GM10266 (cell line): ENCODE results near the gene CSNK1A1L.
"Not testable (repeated sequence)": the region's sequence is repeated elsewhere in the genome, so short reads cannot be mapped to it uniquely, and the experiment has no call there.

Source experiments
- DNase-seq: peaks from one replicate; pipeline ENCODE4 v3.0.0; 2012; ENCODE audit errors: extremely low spot score
- CTCF ChIP-seq: IDR thresholded peaks from 2 replicates; pipeline ENCODE4 v1.5.1; 2012; ENCODE audit warnings: mild to moderate bottlenecking, low read depth; ENCODE audit not compliant: control insufficient read depth, insufficient read depth; ENCODE audit errors: missing control alignments

The CSNK1A1L gene

GRCh38 chr13:37069597-37070103 is 35.8 kb downstream of the CSNK1A1L start:
- no peak for TF ChIP-seq CTCF
- no peak for DNase-seq

GRCh38 chr13:37068962-37069361 is 36.5 kb downstream of the CSNK1A1L start:
- peak; percentile 26 for TF ChIP-seq CTCF
- DNase-seq: no peak

GRCh38 chr13:37067874-37068273 is 37.6 kb downstream of the CSNK1A1L start:
- DNase-seq: no peak
- TF ChIP-seq CTCF: no peak

- DNase-seq: no peak
- no peak for TF ChIP-seq CTCF
Observed at GRCh38 chr13:37065890-37066526, 39.5 kb downstream of the CSNK1A1L start.

- TF ChIP-seq CTCF: no peak
- no peak for DNase-seq
Observed at GRCh38 chr13:37059848-37060192, 45.6 kb downstream of the CSNK1A1L start.

GRCh38 chr13:37058910-37059847 is 46.3 kb downstream of the CSNK1A1L start, which contains the start of gene SUPT20H:
Gene SUPT20H, minus strand, starts transcription at chr13:37059688. Its CDS starts 8,198 bp downstream, at chr13:37051490.
- peak; percentile 93 for DNase-seq
- TF ChIP-seq CTCF: no peak

- not testable (repeated sequence) for DNase-seq
Observed at GRCh38 chr13:37056228-37056627, 49.2 kb downstream of the CSNK1A1L start.
